Measurements from ENCODE around the gene SERPINB2.

- TF ChIP-seq POLR2A (IDR thresholded peaks at IDR 0.05) = no peak
- no peak for TF ChIP-seq CTCF (IDR thresholded peaks at IDR 0.05)
- no peak for TF ChIP-seq EP300 (IDR thresholded peaks at IDR 0.05)
Measured at GRCh38 chr18:63859781-63860475, 27.6 kb upstream of the SERPINB2 start.
